Left hindlimb (tissue), 1 donor: Measurements from ENCODE around the gene PLA2G2D.

Source experiments
- DNase-seq: peaks from one replicate; pipeline ENCODE4 v3.0.0-alpha.2; 2018

PLA2G2D gene

DNA sequence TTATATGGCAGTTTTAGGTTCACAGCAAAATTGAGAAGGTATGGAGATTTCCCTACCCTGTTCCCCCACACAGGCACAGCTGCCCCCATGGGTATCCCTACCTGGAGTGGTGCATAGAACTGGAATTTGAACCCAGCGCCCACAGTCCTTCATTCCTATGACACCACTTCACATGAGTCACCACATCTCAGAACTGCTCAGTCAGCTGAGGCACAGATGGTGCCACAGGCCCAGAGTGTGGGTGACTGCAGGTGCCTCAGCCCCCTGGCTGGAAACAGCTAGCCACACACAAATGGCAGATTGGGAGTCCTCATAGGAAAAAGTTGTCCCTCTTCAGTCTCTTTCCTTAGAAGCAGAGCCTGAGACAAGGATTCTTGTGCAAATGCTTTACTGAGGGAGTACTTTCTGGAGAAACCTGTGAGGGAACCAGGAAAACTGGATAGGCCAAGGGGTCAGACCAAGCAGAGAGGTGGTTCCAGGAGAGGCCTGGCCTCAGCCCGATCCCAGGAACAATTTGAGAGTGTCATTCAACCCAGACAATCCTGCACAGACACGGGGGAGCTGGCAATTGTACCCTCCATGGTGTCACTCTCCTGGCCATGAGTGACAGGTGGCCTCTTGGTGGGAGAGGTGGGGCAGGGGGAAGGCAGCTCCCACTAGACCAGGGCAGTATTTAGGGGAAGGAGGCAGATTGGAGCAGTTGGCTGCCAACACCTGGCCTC lies 6.9 kb downstream of the PLA2G2D start:
- no peak for DNase-seq

DNA sequence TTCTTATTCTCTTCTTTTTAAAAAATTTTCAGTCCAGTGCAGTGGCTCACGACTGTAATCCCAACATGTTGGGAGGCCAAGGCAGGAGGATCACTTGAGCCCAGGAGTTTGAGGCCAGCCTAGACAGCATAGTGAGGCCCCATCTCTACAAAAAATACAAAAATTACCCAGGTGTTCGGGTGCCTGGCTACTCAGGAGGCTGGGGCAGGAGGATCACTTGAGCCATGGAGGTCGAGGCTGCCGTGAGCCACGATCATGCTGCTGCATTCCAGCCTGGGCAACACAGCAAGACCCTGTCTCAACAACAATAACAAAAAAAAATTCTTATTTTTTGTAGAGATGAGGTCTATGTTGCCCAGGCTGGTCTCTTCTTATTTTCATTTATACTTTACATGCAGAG lies 7.9 kb downstream of the PLA2G2D start:
- no peak for DNase-seq

DNA sequence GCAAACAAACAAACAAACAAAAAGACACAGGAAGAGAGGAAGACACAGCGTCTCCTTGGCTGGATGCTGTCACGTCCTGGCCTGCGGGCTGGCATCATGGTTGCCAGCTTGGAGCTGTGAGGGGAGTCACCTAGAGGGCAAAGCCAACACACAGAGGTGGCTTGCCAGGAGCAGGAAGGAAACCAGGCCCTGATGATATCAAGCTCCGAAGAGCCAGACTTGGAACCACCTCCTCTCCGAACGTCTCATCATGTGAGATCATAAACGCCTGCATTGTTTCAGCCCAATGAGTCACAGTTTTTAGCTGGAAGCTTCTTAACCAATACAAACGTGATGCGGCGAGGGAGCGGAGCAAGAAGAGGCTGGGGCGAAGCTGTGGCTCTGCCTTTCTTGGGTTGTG lies 8.7 kb downstream of the PLA2G2D start:
- no peak for DNase-seq

DNA sequence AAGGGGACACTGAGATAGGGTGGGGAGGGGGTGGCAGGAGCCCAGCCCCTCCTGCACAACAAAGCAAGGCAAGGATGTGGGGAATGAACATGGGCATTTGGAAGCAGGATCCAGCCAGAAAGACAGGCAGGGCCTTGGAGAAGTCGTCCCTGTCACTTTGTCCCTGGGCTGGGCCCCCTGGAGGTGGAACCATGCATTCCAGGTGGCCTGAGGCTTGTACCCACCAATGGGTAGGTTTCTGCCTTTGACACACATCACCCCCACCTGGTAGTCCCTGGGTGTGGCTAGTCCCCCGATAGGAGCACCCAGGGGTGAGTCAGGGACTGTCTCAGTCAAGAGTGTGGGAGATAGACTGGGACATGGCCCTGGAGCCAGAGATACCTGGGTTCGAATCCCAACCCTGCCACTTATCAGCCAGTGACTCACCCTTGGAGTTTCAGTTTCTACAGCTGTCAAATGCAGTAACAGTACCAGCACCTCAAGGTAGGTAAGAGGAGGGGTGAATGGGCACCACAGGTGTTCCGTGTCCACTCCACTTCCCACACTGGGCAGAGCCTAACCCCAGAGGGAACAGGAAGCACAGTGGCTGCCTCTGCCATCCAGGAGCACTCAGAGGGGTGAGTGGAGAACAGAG lies 10.0 kb downstream of the PLA2G2D start:
- no peak for DNase-seq

DNA sequence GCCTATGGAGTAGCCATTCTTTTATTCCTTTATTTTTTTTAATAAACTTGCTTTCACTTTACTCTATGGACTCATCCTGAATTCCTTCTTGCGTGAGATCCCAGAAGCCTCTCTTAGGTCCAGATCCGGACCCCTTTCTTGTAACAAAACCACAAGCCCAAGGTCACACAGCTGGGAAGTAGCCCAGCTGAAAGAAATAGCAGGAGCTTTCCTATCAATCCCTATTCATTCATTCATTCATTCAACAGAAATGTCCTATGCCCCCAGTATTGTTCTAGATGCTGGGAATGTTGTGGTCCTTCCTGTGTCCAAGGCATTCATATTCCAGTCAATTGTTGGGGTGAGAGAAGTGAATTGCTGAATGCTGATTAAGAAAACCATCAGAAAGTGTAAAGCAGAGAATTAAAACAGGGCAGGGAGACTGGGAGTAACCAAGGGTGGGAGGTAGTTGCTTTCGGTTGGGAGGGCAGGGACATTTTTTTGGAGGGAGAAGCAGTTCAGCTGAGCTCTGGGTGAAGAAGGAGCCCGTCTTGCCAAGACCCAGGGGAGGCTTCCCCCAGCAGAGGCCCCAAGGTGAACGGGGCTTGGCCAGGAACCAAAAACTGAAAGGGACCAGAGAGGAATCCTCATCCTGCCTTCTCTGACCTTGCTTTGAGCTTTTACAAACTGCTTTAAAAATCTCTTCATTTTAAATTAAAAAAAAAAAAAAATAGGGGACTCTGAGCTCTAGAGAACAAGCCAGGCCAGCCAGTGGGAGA lies 10.8 kb downstream of the PLA2G2D start:
- no peak for DNase-seq

DNA sequence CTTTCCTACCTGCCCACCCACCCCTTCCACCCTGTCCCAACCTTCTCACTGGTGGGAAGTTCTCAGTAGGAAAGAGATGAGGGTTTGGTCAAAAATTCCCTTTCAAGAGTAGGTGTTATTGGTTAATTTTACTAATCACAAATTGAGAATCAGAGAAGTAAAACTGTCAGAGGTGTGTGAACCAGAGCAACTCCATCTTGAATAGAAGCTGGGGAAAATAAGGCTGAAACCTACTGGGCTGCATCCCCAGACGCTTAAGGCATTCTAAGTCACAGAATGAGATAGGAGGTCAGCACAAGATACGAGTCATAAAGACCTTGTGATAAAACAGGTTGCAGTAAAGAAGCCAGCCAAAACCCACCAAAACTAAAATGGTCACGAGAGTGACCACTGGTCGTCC lies 11.5 kb downstream of the PLA2G2D start:
- no peak for DNase-seq

DNA sequence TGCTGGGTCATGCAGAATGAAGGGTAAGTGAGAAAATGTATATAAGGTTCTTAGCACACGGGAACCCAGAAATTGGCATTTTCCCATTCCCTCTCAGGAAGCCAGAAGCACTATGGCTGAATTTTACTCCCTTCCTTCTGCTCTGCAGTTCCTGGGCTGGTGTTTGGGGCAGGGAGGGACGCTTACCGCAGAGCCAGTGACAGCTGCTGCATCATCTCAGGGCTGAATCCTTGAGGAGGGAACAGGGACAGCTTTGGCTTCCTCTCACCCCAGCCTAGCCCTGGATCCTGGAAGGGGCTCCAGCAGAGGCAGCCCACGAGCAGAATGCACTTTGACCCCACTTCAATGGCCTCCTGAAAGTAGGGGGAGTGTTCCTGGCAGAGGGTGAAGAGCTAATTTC lies 12.0 kb downstream of the PLA2G2D start:
- DNase-seq = no peak

DNA sequence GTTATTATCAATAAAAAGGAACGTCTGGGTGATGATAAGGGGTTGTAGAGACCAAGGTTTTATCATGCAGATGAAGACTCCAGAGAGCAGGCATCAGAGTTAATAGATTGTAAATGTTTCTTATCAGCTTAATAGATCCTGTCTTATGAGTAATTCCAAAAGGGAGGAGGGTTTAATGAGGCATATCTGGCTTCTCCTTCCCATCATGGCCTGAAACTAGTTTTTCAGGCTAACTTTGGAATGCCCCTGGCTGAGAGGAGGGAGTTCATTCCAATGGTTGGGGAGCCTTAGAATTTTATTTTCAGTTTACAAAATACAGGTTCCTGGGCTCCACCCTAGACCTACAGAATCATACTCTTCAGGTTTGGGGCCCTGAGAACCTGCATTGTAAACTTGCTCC lies 13.5 kb downstream of the PLA2G2D start:
- no peak for DNase-seq

DNA sequence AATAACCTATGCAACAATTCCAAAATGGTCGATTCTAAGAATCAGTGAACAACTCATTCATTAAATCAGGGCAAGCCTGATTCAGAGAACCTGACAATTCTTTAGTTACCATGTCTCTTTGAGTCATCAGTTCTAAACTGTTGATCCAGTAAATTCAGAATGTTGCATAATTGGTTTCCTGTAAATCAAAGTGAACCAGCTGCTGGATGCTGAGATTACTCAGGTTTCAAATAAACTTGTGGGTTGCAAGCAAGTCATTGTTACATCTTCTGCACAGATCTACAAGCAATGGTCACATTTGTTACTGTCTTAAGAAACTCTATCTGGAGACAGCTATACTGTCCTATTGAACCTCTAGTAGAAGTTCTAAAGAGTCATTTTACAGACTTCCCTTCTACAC lies 16.5 kb downstream of the PLA2G2D start:
- no peak for DNase-seq

DNA sequence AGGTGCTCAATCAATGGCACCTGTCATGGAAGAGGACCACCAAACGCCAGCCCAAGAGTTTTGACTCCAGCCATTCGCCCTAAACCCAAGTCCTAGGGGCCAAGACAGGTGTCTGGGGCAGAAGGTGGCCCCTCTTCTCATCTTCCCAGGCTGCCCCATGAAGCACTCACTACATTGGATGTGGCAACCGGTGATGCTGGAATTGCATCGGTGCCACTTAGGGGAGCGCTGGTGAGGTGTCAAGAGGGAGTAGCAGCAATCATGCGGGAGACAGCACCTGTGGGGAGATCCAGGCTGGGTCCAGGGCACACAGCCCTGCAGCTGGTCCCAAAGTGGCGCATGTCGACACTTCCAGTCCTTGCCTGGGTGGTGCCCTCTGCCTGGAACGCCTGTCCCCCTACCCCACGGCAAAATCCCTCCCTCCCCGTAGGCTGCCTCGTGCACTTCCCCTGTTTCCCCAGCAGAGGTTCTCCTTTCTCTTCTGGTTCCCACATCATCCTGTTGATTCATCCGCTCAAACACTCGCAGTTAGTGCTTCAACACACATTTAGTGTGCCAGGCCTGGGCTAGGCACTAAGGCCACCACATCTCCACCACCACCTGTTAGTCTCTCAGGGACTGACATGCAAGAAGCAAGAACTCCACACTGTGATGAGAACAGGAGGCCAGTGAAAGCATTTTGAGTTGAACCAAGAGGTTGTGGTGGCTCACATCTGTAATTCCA lies 18.5 kb downstream of the PLA2G2D start:
- DNase-seq = no peak

DNA sequence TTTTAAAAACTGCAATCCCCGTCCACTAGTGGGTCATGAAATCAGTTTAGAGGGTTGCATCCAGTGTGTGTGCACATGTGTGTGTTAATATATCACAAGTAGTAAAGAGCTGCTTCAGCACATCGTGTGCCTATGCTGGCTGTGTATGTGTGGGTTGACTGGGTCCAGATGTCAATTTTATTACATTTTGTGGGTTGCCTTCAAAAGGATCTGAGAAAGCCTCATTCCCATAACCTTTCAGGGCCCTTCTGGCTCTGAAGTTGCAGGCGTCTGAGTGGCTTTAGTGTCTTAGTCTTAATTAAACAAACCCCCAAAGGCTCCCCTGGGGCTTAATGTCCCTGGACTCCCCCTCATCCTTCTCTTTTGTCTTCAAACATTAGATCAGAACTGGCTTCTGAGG lies 19.8 kb downstream of the PLA2G2D start:
- no peak for DNase-seq

DNA sequence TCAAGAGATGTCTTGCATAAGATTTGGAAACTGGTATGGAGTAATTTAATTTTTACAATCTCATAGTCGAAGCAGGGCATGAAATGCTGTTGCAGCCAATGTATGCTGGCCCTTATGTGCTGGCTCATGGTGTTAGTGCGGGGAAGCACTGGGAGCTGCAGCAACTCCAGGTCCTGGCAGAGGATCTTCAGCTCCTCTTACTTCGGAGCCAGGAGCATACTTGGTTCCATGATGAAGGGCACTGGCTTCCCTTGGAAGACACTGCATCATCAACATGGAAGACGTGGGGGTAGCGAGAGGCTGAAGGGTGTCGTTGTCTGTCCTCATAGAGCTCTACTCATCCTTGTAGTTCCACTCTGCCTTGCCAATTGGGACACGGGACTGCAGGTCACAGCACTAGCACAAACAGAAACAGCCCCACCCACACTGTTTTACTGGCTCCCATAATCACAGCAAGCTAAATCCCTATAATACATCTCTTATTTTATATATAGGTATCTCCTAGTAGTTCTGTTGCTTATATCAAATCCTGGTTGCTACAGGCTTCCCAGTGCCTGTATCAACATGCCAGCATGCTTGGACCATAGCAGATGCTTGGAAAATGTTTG lies 22.4 kb downstream of the PLA2G2D start:
- no peak for DNase-seq

DNA sequence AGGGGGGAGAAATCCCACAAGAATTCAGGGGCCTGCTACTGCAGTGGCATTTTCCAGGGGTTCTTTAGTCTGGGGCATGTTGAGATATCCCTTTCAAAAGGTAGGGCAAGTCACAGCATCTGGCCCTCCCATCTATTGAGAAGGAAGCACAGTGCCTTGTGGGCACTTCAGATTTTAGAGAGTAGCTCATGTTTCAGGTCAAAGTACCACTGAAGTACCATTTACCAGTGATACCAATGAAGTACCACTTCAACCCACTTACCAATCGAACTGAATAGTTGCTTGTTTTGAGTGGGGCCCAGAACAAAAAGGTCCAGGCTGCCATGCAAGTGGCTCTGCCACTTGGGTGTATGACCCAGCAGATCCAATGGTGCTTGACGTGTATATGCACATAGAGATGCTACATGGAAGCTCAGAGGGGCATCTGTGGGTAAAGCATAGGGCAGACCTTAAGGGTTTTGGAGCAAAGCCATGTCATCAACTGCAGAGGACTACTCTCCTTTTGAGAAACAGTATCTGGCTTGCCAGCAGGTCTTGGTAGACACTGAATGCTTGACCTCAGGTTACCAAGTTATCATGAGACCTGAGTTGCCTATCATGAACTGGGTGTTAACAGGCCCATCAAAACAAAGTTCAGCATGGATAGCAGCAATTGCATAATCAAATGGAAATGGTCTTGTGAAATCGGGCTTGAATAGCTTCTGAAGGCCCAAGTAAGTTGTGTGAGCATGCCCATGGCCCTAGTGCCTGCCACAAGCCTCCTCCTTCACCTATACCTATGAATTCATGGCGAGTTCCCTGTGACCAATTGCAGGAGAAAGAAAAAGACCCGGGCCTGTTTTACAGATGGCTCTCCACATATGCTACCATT lies 23.5 kb downstream of the PLA2G2D start:
- no peak for DNase-seq

DNA sequence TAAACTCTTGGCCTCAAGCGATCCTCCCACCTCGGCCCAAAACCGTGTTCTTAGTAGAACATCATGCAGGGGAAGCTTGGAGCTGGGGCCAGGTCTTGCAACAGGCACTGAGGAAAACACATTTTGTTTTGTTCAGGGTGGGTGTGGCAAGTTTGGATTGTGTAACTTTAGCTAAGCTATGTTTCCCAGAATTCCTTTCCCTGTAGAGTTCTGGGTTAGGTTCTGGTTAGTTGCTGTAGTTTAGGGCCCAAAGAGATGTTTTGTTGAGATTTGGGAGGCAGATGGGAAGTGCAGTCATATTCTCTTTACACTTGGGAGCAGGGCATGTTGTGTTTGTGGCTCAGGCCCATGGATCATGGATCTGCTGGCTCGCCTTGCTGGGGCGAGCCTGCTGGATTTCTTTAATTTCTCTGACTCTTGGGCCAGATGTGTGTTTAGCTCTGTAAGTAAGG lies 25.4 kb downstream of the PLA2G2D start:
- DNase-seq = no peak

DNA sequence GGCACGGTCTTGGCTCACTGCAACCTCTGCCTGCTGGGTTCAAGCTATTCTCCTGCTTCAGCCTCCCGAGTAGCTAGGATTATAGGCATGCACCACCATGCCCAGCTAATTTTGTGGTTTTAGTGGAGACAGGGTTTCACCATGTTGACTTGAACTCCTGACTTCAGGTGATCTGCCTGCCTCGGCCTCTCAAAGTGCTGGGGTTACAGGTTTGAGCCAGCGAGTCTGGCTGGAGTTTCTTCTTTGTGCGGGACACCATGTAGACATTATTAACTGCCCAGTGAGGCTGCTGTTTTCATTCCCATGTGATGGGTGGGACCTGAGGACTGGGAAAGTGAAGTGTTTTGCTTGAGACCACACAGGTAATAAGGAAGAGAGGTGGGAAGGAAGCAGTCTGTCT lies 26.0 kb downstream of the PLA2G2D start:
- DNase-seq = no peak

DNA sequence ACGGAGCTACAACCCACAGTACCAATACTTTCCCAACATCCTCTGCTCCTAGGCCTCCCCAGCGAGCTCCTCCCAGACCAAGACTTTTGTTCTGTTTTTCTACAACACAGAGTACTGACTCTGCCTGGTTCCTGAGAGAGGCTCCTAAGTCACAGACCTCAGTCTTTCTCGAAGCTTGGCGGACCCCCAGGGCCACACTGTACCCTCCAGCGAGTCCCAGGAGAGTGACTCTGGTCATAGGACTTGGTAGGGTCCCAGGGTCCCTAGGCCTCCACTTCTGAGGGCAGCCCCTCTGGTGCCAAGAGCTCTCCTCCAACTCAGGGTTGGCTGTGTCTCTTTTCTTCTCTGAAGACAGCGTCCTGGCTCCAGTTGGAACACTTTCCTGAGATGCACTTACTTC lies 28.7 kb downstream of the PLA2G2D start:
- no peak for DNase-seq

DNA sequence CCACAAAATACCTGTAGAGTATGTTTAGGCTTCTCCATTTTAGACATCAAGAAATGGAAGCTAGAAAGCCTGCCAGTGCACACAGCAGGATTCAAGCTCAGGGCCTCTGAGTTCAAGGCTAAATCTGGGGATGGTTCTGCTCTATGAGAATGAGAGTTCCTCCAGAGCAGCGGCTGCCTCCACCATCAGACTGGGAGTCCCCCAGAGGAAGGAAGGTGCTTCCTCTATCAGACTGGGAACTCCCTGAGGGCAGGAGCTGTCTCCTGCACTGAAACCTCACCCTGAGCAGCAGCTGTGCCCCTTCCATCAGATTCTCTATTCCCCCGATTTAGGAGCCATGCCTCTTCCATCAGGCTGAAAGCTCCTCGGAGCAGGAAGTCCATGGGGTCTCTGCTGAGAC lies 29.2 kb downstream of the PLA2G2D start:
- DNase-seq = no peak

DNA sequence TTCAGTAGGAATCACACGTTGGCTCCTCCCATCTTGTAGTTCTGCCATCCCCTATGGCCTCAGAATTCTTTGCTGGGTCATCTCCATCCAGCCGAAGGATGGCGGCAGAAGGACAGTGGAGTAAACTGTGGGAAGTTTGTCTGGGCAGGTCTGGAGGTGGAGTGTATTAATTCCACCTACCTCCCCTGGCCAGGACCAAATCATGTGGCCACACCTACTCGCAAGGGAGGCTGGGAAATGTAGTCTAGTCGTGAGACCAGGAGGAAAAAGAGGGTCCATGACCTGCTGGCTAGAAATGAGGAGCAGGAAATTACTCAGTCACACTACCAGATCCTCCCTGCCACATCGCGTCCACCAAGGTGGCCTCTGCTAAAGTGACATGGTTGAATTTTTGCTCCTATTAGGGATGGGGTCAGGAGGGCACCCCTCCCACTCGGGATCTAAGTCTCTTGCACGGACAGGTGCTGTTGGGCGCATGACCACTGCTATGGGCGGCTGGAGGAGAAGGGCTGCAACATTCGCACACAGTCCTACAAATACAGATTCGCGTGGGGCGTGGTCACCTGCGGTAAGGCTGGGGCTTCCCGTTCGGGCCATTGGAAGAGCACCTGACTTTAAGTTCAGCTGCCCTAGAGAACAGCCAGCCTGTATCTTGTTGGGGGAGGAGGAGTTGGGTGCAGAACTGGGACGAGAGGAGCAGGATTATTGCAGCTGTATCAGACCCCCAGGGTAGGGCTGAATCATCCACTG lies 29.8 kb downstream of the PLA2G2D start:
- no peak for DNase-seq

DNA sequence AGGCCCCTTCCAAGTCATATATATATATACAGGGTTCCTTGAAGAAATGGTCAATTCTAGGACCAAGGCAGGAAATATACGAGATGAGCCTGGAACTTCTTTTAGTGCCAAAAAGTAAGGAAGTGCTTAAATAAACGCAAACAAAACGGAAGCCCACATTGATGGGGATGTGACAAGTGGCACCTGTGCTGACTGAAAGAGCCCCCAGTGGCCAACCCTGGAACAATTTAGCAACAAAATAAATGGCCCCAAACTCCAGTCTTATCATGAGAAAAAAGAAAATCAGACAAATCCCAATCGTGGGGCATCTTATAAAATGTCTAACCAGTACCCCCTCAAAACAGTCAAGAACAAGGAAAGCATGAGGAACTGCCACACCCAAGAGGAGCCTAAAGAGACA lies 31.7 kb downstream of the PLA2G2D start:
- DNase-seq = no peak

DNA sequence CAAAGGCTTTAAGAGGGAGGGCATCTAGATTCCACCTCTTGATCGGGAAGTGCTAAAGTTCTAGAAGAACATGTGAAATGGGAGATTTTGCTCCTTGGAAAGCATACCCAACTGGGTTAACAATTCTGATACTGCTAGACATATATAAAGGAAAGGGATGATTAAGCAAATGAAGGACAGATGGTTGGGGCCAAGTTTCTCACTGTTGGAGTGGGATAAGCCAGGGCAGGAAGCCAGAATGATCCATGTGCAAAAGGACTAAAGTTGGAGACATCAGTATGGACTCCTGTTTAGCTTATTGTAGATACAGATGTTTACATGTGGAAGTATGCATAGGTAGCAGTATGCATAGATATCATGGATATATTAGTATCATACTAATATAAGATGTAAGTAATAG lies 32.5 kb downstream of the PLA2G2D start:
- DNase-seq = no peak
